ENCODE data around the gene RECK.

GRCh38 chr9:36006549-36007315 is 30.0 kb upstream of the RECK start:
- no peak for TF ChIP-seq POLR2A (IDR thresholded peaks at IDR 0.05; ENCODE audit: low read length)
- no peak for TF ChIP-seq GATA1 (IDR thresholded peaks at IDR 0.05; ENCODE audit: low read depth, low read length)
